ENCODE results near the gene ZNF831.

DNA sequence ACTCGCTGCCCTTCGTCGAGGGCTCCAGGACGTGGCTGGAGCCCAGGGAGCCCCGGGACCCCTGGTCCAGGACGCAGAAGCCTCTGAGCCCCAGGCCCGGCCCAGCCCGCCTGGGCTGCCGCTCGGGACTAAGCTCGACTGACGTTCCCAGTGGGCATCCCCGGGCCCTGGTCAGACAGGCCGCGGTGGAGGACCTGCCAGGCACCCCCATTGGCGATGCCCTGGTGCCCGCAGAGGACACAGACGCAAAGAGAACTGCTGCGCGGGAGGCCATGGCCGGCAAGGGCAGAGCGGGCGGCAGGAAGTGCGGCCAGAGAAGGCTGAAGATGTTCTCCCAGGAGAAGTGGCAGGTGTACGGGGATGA is 28.9 kb downstream of the ZNF831 start:
- TF ChIP-seq CTCF (IDR thresholded peaks at IDR 0.05), result no peak
- TF ChIP-seq POLR2A (IDR thresholded peaks at IDR 0.05), result no peak

Data from thyroid gland (tissue), 4 donors.